Peyer's patch (tissue), 4 donors: ENCODE measurements around the gene CD82.

Experiments used
- CTCF ChIP-seq, 6 experiments: fragments of 450-650 bp in 4 of 6; fragments of 200-600 bp in 2 of 6; sonication (generic) in 1 of 6; IDR thresholded peaks; one replicate each; pipeline ENCODE4 v1.5.1; 2017 to 2019; ENCODE audit warnings: antibody characterized with exemption in 6 of 6, mild to moderate bottlenecking in 3 of 6, moderate library complexity in 1 of 6
- POLR2A ChIP-seq, 2 donors: fragments of 450-650 bp; IDR thresholded peaks; one replicate each; pipeline ENCODE4 v1.5.1; 2017; ENCODE audit warnings: antibody characterized with exemption in 2 of 2, mild to moderate bottlenecking in 2 of 2, moderate library complexity in 2 of 2

GRCh38 chr11:44614281-44614775, 48.9 kb downstream of the CD82 start:
- TF ChIP-seq POLR2A (IDR thresholded peaks at IDR 0.05) (no peak), CTCF (IDR thresholded peaks at IDR 0.05) (no peak)
